ENCODE results near the gene JUP. TPM values are rescaled to one million over a fixed set of nuclear protein-coding genes. Genes with fewer than 3 reads are reported as not detected.

Gene JUP
- total and polyA plus RNA-seq, 4 donors: 35.7 to 64.3 (median 44.7) TPM

DNA sequence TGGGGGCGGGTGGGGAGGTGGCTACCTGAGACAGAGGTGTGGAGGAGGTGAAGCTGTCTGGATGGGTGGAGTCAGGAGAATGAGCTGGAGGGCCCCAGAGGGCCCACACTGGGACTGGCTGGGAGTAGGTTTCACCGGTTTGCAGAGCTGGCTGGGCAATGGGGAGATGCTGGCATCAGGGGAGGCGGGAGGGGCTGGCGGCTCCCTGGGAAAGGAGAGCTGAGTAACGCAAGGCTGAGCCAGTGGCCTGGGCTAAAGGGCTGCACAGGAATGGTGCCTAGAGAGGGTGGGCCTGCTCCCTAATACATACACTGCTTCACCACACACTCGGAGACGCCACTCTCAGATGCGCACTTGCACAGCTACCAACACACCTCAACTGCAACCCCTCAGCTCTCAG, 12.9 kb upstream of the JUP start:
- WGBS, 2 donors: 85 to 86% methylated on average over 8 of the region's 8 CpGs
- DNase-seq: no peak
- H3K36me3 ChIP-seq (ENCODE audit: control insufficient read depth in 1 of 2, insufficient read depth in 2 of 2, low read length in 1 of 2): no peaks in the 10 kb centered on the region
- intact Hi-C loops (cut with DNase I): no loop called here
- H3K4me1 ChIP-seq (ENCODE audit: control insufficient read depth in 1 of 2, insufficient read depth in 2 of 2, low read length in 2 of 2): no peaks in the 10 kb centered on the region
- no peak overlapping the region for H3K27ac ChIP-seq (ENCODE audit: low read depth in 1 of 2, low read length in 2 of 2)
- H3K4me3 ChIP-seq (ENCODE audit: low read length in 2 of 2): no peak overlapping the region
- no peaks in the 10 kb centered on the region for H3K27me3 ChIP-seq (ENCODE audit: control insufficient read depth in 1 of 2, insufficient read depth in 2 of 2, low read length in 1 of 2)
- no peak for ATAC-seq (ENCODE audit: low FRiP score)
- H3K9me3 ChIP-seq (ENCODE audit: control insufficient read depth, low read length): no peaks in the 10 kb centered on the region

DNA sequence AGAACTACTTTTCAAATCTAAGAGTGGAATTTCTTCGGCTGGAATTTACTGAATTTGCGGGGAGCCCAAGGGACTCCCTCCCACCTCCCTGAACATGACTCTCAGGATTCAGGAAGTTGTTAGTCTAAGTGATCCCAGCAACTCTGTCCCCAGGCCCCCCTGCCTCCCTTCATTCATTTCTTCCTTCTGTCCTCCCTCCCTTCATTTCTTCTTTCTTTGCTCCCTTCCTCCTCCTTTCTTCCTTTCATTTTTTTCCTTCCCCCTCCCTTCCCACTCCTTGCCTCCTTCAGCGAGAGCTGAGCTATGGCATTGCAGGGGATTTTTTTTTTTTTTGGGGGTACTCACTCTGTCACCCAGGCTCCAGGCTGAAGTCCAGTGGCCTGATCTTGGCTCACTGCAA, 10.9 kb upstream of the JUP start:
- ATAC-seq (ENCODE audit: low FRiP score) (no peak), DNase-seq (no peak)
- 74 to 81% methylated on average over 3 of the region's 3 CpGs for WGBS, 2 donors
- Histone ChIP-seq H3K4me1 (ENCODE audit: control insufficient read depth in 1 of 2, insufficient read depth in 2 of 2, low read length in 2 of 2) (no peaks in the 10 kb centered on the region), H3K36me3 (ENCODE audit: control insufficient read depth in 1 of 2, insufficient read depth in 2 of 2, low read length in 1 of 2) (no peaks in the 10 kb centered on the region), H3K27me3 (ENCODE audit: control insufficient read depth in 1 of 2, insufficient read depth in 2 of 2, low read length in 1 of 2) (no peaks in the 10 kb centered on the region), H3K27ac (ENCODE audit: low read depth in 1 of 2, low read length in 2 of 2) (no peak overlapping the region), H3K9me3 (ENCODE audit: control insufficient read depth, low read length) (no peaks in the 10 kb centered on the region), H3K4me3 (ENCODE audit: low read length in 2 of 2) (no peak overlapping the region)
- intact Hi-C loops (cut with DNase I): no loop called here

DNA sequence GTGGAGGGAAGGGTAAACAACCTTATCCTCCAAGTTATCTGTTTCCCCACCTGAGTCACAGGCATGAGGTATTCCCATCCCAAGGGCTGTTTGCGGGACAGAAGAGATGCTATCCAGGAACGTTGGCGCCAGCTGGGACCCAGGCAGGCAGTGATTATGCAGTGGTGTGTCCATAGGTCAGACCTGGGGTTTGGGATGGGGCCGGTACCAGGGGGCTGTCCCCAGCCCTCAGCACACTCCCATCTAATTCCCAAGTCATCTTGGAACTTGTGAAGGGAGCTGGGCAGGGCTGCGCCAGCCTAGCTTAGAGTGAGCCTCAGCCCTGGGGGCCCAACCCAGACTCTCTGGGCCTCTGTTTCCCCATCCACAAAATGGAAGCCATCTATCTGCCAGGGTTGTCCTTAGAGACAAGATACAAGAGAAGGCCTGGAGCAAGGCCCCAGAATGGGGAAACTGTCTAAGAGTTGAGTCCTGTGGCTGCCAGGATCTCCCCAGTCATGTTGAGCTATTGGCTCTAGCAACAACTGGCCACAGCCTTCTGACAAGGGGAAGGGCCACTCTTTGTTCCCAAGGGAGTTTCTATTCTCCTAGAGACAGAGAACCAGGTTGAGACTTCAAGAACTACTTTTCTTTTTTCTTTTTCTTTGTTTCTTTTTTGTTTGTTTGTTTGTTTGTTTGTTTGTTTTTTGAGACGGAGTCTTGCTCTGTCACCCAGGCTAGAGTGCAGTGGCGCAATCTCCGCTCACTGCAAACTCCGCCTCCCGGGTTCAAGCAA, 9.8 kb upstream of the JUP start:
- H3K36me3 ChIP-seq (ENCODE audit: control insufficient read depth in 1 of 2, insufficient read depth in 2 of 2, low read length in 1 of 2): no peaks in the 10 kb centered on the region
- H3K27ac ChIP-seq (ENCODE audit: low read depth in 1 of 2, low read length in 2 of 2): no peak overlapping the region
- no peak overlapping the region for H3K4me3 ChIP-seq (ENCODE audit: low read length in 2 of 2)
- intact Hi-C loops (cut with DNase I): no loop called here
- 88 to 93% methylated on average over 10 of the region's 10 CpGs for WGBS, 2 donors
- ATAC-seq (ENCODE audit: low FRiP score): no peak
- no peaks in the 10 kb centered on the region for H3K27me3 ChIP-seq (ENCODE audit: control insufficient read depth in 1 of 2, insufficient read depth in 2 of 2, low read length in 1 of 2)
- no peak for DNase-seq
- no peaks in the 10 kb centered on the region for H3K4me1 ChIP-seq (ENCODE audit: control insufficient read depth in 1 of 2, insufficient read depth in 2 of 2, low read length in 2 of 2)
- H3K9me3 ChIP-seq (ENCODE audit: control insufficient read depth, low read length): no peaks in the 10 kb centered on the region

DNA sequence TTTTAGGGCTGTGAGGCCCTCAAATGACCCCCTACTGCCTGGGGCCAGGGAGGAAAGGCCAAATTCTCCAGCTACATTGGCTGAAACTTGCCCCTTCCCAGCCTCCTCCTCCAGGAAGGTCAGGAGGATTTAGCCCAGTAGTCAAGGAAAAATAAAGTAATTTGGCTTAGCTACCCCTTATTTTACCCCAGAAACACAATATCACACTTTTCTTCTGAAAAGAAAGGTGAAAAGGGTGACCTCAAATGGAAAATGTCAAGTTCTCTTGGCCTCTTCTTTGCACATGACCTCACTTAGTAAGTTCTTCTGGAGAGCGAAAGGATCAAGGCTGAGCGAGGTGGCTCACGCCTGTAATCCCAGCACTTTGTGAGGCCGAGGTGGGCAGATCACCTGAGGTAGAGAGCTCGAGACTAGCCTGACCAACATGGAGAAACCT, 8.0 kb upstream of the JUP start:
- no peak overlapping the region for H3K4me3 ChIP-seq (ENCODE audit: low read length in 2 of 2)
- no peaks in the 10 kb centered on the region for H3K36me3 ChIP-seq (ENCODE audit: control insufficient read depth in 1 of 2, insufficient read depth in 2 of 2, low read length in 1 of 2)
- intact Hi-C loops (cut with DNase I): no loop called here
- 96 to 97% methylated on average over 5 of the region's 5 CpGs for WGBS, 2 donors
- ATAC-seq (ENCODE audit: low FRiP score) (no peak), DNase-seq (no peak)
- H3K27ac ChIP-seq (ENCODE audit: low read depth in 1 of 2, low read length in 2 of 2): no peak overlapping the region
- no peaks in the 10 kb centered on the region for H3K27me3 ChIP-seq (ENCODE audit: control insufficient read depth in 1 of 2, insufficient read depth in 2 of 2, low read length in 1 of 2)
- no peaks in the 10 kb centered on the region for H3K9me3 ChIP-seq (ENCODE audit: control insufficient read depth, low read length)
- no peaks in the 10 kb centered on the region for H3K4me1 ChIP-seq (ENCODE audit: control insufficient read depth in 1 of 2, insufficient read depth in 2 of 2, low read length in 2 of 2)

DNA sequence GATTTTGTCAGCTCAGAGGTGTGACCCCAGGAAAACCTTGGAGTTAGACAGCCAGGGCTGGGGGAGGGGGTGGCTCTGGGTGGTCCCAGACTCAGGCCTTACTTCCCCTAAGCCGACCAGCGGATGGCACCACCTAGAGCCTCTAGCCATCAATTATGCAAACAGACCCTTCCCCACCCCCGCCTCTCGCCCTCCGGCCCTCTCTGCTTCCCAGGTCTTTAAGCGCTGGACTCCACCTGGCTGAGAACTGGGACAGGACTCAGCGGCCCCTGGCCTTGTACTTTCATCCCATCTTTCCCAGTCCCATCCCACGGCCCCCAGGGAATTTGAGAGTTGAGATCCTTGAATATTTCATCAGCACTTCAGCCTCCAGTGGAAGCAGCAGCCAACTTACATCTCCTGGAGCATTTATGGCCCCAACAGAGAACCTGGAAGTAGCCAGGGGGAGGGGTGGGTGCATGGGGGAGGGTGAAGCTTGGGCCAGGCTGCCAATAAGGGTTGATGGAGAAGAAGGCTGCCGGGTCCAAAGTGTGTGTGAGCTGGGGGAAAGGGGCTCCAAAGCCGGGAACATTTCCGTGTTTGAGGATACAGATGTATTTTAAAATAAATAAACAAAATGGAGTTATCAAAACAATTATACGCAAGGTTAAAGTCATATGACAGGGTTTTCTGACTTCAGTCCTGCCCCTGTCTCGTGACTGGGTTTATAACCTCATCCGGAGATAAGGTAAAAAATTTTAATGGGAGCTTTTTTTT, 7.5 kb upstream of the JUP start:
- H3K36me3 ChIP-seq (ENCODE audit: control insufficient read depth in 1 of 2, insufficient read depth in 2 of 2, low read length in 1 of 2): no peaks in the 10 kb centered on the region
- no peaks in the 10 kb centered on the region for H3K27me3 ChIP-seq (ENCODE audit: control insufficient read depth in 1 of 2, insufficient read depth in 2 of 2, low read length in 1 of 2)
- intact Hi-C loops (cut with DNase I): no loop called here
- no peak overlapping the region for H3K4me3 ChIP-seq (ENCODE audit: low read length in 2 of 2)
- ATAC-seq (ENCODE audit: low FRiP score): peak; percentile 39
- no peak overlapping the region for H3K27ac ChIP-seq (ENCODE audit: low read depth in 1 of 2, low read length in 2 of 2)
- DNase-seq: no peak
- H3K9me3 ChIP-seq (ENCODE audit: control insufficient read depth, low read length): no peaks in the 10 kb centered on the region
- 87 to 88% methylated on average over 14 of the region's 14 CpGs for whole genome bisulfite sequencing, 2 donors
- H3K4me1 ChIP-seq (ENCODE audit: control insufficient read depth in 1 of 2, insufficient read depth in 2 of 2, low read length in 2 of 2): no peaks in the 10 kb centered on the region

DNA sequence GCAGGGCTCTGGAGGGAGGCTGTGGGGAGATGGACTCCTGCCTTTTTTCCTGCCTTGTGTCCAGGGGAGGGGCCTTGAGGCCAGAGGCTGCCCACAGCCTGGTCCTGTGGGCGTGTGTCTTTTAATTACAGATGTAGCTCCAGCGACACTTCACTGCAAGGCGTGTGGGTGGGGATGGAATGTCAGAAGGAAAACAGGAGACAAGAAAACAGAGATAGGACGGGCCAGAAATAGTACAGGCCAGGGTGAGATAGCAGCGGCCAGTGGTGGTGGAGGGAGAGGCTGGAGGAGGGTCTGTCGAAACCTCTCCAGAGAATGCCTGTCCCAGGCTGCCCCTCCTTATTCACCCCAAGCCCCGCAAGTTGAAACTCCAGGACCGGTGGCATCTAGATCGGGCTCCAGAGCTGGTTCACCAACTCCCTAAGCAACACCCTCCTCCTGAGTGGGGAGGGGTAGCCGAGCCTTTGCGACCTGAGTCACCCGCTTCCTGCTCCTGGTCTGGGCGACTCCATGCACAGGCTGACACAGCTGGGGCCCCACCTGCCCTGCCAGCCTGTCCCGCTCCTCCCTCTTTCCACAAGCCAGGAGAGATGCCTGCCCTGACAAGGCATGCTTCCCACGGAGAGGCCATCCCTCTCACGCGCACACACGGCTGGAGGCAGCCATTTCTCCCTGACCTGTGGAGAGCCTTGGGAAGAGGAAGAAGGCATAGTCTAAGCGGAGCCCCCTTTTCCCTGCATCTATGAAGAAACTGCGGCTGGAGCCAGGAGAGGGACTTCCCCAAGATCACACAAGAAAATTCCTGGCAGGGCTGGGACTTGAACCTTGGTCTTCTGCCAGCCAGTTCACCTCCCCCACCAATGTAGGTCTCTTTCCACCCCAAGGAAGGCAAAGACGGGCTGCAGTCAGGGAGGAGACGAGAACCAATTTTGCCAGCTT, 6.6 kb upstream of the JUP start:
- Histone ChIP-seq H3K36me3 (ENCODE audit: control insufficient read depth in 1 of 2, insufficient read depth in 2 of 2, low read length in 1 of 2) (no peaks in the 10 kb centered on the region), H3K27me3 (ENCODE audit: control insufficient read depth in 1 of 2, insufficient read depth in 2 of 2, low read length in 1 of 2) (no peaks in the 10 kb centered on the region), H3K4me3 (ENCODE audit: low read length in 2 of 2) (no peak overlapping the region), H3K9me3 (ENCODE audit: control insufficient read depth, low read length) (no peaks in the 10 kb centered on the region), H3K4me1 (ENCODE audit: control insufficient read depth in 1 of 2, insufficient read depth in 2 of 2, low read length in 2 of 2) (no peaks in the 10 kb centered on the region), H3K27ac (ENCODE audit: low read depth in 1 of 2, low read length in 2 of 2) (no peak overlapping the region)
- ATAC-seq (ENCODE audit: low FRiP score) (peak; percentile 71), DNase-seq (peak in 1 of 2 donors; percentile 63)
- intact Hi-C loops (cut with DNase I): no loop called here
- WGBS, 2 donors: 24 to 27% methylated on average over 22 of the region's 22 CpGs

DNA sequence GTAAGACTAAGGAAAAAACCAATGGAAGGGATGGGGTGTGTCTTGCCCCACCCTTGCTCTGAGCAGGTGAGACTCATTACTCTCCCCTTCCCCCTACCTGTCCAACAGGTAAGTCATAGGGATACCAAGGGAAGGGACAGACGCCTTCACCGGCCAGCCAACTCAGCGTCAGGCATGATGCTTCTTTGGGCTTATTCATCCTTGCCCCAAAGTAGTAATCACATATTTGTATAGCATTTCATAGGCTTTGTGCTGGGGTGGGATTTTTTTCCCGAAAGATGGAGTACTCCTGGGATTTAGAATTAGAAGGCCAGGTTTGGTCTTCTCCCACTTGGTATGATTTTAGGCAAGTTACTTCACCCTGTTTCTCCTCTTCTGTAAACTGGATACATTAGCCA, 509 bp upstream of the JUP start:
- intact Hi-C loops (cut with DNase I): no loop called here
- no peaks in the 10 kb centered on the region for H3K9me3 ChIP-seq (ENCODE audit: control insufficient read depth, low read length)
- no peak overlapping the region for H3K27ac ChIP-seq (ENCODE audit: low read depth in 1 of 2, low read length in 2 of 2)
- H3K4me3 ChIP-seq (ENCODE audit: low read length in 2 of 2): no peak overlapping the region
- peaks cover 0 to 6% of the 10 kb centered on the region in 2 donors for H3K4me1 ChIP-seq (ENCODE audit: control insufficient read depth in 1 of 2, insufficient read depth in 2 of 2, low read length in 2 of 2)
- no peaks in the 10 kb centered on the region for H3K27me3 ChIP-seq (ENCODE audit: control insufficient read depth in 1 of 2, insufficient read depth in 2 of 2, low read length in 1 of 2)
- ATAC-seq (ENCODE audit: low FRiP score) (no peak), DNase-seq (no peak)
- 33 to 37% methylated on average over 4 of the region's 4 CpGs for WGBS, 2 donors
- no peaks in the 10 kb centered on the region for H3K36me3 ChIP-seq (ENCODE audit: control insufficient read depth in 1 of 2, insufficient read depth in 2 of 2, low read length in 1 of 2)

DNA sequence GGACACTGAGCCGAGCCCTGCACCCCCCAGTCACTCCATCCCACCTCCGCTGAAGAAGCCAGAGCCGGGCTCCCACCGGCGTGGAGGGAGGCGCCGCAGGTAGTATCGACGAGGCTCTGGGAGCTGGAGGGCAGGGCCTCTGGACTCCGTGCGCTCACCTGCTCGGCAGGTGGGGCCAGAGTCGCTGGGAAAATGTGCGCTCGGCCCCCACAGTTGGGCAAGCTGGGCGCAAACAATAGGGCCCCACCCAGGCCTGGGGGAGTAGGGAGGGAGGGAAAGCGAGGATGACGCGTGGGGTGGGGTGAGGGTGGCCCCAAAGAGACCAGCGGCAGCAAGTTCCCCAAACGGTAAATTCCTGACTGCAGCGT, 668 bp downstream of the JUP start:
- H3K27ac ChIP-seq (ENCODE audit: low read depth in 1 of 2, low read length in 2 of 2): no peak overlapping the region
- peaks cover 0 to 6% of the 10 kb centered on the region in 2 donors for H3K4me1 ChIP-seq (ENCODE audit: control insufficient read depth in 1 of 2, insufficient read depth in 2 of 2, low read length in 2 of 2)
- H3K9me3 ChIP-seq (ENCODE audit: control insufficient read depth, low read length): no peaks in the 10 kb centered on the region
- peak overlapping the region; percentile 31 to 51 for H3K4me3 ChIP-seq (ENCODE audit: low read length in 2 of 2)
- WGBS, 2 donors: 1% methylated on average over 21 to 22 of the region's 22 CpGs
- intact Hi-C loops (cut with DNase I): no loop called here
- peak; percentile 24 for ATAC-seq (ENCODE audit: low FRiP score)
- no peak for DNase-seq
- no peaks in the 10 kb centered on the region for H3K36me3 ChIP-seq (ENCODE audit: control insufficient read depth in 1 of 2, insufficient read depth in 2 of 2, low read length in 1 of 2)
- H3K27me3 ChIP-seq (ENCODE audit: control insufficient read depth in 1 of 2, insufficient read depth in 2 of 2, low read length in 1 of 2): no peaks in the 10 kb centered on the region

Data from aorta (tissue), 5 donors.